Right renal cortex interstitium (tissue), 3 donors: ENCODE data around the gene ADAM10. TPM values are rescaled to one million over a fixed set of nuclear protein-coding genes. Genes with fewer than 3 reads are reported as not detected.

Experiments used
- DNase-seq, 3 donors: peaks; one replicate each; pipeline ENCODE4 v3.0.0-alpha.2; 2013; ENCODE audit warnings: low read depth in 3 of 3, low spot score in 2 of 3
- polyA plus RNA-seq, 3 donors: library from polyadenylated mRNA; unstranded; fragments of 120-200 nt; gene quantifications; one replicate each; pipeline ENCODE4 v1.2.1, GENCODE V29; 2013; ENCODE audit not compliant: insufficient read length in 3 of 3

Gene ADAM10
- polyA plus RNA-seq, 3 donors: 266 to 284 (median 277) TPM

DNA sequence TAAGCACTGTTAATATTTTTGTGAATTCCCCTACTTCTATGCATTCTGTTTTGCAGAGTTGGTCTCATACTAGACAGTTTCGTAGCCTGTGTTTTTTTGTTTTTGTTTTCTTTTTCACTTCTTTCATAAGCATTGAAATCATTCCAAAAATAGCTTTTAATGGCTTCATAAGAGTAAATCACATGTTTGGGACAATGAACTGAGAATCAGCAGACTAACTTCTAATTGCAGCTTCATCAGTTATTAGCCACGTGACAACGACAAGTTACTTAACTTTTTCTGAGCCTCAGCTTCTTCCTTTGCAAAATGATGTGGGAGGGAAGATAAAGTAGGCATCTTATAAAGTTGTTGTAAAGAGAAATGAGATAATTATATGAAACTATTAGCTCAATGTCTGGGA is 193.0 kb downstream of the ADAM10 start:
- DNase-seq: no peak

DNA sequence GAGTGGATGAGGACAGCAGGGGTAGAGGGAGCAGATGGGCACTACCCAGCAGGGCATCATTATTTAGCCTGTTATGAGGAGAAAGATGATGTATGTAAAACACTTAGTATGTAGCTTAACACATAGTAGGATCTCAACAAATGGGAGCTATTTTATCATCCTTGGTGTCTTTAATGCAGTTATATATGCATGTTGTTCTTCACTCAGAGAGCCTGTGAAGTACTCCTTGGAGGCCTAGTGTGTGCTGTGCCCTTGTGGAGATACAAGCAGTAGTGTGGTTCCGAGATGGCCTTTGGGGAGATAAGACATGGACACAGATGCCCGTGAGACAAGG is 193.5 kb downstream of the ADAM10 start:
- no peak for DNase-seq

DNA sequence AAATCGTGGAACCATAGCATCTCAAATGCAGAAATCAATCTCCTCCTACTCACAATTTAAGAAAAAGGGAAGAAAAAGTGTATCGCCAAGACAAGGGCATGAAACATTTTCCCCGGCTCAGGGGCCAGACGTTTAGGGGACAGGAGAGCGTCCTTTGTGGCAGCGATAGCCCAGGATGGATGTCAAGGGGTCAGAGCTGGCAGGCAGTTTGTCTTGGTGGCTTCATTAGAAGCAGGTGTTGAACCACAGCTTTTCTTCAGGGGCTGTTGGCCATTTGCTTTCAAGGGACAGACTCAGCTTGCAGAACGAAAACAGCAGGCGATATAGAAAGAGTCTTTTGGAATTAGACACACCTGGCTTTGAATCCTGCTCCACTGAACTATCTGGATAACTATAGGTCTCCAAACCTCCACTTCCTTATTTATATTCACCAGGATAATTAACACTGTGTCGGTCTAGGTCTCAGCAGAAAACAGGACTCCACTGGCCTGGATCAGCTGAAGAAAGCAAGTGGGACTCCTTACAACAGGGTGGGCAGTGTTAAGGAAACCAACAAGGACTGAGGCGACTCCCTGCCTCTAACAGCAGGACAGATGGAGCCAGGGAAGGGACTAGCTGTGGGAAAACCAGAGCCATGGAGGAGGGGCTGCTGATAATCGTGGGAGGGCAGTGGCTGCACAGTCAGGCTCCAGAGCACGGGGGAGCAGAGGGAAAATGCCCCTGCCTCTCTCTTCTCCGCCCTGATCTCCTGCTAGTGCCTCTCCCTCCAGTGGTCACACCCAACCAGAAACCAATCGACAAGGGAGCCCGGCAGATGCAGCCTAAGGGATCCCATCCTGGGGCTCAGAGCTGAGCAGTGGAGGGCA is 194.1 kb downstream of the ADAM10 start:
- DNase-seq: no peak

DNA sequence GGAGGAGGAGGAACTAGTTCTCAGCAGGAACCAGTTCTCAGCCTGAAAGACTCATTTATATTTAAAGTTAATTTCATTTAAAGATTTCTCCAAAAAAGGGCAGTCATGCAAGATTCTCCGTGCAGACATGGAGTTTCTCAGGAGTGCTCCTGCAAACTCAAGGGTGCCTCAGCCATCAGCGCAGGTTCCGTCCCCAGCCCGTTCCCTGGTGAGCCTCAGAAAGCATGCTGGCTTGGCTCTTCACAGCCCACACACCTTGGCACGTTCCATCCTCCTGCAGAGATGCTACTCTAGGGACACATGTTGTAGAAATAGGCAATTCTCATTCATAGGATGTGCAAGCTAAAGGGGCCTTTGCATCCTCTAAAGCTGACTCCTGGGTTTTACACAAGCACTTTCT is 194.7 kb downstream of the ADAM10 start:
- DNase-seq: no peak

DNA sequence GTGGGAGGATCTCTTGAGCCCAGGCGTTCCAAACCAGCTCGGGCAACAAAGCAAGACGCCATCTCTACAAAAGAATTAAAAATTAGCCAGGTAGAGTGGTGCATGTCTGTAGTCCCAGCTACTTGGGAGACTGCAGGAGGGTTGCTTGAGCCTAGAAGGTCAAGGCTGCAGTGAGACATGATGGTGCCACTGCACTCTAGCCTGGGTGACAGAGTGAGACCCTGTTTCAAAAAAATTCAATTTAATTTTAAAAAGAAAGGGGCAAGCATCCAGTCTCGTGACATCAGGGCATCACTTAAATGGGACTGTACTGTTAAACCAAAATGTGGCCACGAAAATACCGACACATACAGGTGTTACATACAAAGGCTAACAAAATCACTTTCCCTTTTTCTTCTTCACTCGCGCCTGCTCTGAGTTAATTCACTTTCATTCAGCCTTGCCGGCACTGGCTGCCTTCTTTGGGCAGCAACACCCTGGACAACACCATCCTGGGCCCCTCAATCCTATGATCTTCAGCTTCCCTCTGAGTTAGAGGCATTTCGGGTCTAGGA is 196.1 kb downstream of the ADAM10 start:
- no peak for DNase-seq

DNA sequence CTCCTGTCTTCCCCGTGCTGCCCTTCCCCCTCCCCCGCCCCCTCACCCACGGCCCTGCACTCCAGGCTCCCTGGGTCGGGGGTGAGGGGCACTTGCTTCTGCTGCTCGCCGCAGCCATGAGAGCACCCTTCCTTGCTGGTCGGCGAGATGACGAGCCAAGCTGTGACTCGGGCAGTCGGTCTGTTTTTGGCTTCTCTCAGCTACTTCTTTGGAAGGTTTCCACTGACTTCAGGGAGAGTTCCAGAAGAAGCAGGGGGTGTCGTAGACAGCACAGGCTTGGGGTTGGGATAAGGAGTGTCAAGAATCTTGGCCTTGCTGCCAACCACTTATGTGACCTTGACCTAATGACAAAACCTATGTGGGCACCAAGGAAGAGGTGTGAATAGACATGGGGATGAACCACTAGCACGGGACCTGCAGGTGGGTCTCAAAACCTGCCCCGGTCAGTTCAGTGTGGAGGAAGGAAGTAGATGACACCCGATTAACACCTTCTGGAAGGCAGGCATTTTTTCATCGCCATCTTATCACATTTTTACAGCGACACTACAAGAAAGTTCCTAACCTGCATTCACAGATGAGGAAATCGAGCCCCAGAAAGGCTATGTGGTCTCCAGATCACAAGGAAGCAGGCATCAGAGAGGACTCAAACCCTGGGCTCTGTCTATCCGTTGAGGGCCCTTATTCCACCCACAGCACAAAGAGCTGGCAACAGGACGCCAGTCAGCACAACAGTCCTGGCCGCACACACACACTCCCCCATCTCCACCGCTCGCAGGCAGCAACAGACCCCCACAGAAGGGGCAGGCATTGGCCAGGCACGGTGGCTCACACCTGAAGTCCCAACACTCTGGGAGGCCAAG is 196.8 kb downstream of the ADAM10 start:
- DNase-seq: no peak

DNA sequence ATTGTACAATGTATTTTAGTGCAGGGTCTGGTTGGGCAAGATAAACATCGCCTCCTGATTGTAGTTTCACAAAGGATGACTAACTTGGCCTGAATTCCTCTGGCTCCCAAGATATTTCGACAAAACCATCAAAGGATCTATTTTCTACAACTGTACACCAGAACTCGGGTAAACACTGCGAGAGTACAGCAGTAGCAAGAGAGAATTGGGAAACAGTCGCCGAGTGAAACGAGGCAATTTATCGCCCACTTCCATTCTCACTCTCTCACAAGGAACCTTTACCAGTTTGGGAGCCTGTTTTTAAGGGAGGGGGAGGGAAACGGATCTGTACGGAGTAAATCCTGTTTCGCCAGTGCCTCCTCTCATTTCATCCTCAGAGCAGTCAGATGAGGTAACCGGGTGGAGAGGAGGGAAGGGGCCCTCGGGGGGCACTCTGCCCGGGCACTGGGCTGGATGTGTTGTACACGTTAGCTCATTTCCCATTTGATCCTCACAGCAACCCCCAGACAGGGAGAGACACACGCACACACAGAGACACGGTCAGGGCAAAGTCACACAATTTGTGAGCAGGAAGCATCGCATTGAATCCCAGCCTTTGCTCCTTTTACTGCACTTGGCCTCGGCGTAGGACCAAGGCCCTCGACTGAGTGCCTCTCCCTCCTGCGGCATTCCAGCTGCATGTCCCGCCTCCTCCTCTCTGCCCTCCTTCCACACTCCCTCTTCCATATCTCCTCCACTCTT is 197.6 kb downstream of the ADAM10 start:
- DNase-seq: no peak

DNA sequence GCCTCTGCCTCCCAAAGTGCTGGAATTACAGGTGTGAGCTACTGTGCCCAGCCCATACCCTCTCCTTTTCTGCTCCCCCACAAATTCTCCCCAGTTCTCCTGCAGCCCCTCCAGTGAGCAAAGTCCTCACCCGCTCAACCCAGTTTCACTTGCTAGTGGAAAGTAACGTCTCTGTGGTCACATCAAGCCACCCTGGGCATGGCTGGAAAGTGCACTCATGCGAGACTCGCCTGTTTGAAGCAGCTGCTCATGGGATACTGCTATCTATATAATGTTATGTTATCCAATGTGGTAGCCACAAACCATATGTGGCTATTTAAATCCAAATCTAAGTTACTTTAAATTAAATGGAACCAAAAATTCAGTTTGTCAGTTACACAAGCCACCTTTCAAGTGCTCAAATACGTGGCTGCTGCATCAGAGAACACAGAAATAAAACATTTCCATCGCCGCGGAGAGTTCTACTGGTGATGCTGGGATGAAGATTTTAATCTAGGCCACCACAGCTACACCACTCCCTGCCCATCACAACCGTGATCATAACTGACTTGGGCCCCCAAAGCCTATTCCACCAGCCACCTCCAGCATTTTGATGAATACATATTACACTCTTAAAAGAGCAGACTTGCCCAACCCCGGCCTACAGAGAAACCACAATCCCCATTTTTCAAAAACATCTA is 198.3 kb downstream of the ADAM10 start:
- no peak for DNase-seq

DNA sequence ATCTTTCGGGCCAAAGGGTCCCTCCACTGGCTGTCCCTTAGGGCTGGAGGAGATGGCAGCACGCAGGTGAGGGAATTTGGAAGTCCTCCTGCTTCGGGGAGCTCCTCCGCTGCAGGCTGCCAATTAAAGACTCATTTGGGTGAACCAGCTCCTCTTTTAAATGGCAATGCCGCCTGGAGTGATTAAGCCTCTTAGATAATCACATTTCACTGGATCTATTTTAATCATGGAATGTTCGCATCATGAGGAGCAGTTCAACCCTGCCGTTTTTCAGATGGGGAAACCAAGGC is 199.8 kb downstream of the ADAM10 start:
- DNase-seq: no peak

DNA sequence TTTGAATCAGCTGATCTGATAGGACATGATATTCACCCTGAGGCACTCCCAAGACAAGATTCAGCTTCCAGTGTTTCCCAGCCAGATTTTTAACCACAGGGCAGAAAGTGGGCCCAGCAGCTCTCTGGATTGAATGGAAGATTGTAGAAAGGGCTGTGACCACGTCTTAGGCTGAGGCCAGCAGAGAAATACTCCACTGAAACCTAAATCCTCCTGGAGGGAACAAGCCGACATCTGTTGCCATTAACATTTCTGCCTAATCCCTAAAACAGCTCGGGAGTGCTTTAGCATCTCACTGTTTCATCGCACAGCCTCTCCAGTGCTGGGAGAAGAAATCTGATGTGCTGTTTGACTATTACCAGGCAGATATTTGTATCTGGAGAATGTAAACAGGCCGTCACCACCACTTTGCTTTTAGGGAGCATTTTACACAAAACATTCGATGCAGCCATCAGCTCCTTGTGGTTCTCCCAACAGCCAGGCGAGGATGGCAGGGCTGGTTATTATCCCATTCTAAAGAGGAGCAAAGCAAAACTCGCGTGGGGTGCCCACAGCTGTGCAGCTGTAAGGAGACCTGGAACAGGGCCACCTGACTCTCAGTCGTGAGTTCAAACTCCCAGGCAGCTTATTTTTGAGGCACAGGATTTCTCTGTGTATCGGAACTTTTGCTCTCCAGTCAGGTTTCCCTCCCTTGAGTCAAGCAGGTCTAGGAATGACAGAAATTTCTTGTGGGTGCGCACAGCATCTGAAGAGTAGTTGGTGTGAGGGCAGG is 200.3 kb downstream of the ADAM10 start:
- no peak for DNase-seq

DNA sequence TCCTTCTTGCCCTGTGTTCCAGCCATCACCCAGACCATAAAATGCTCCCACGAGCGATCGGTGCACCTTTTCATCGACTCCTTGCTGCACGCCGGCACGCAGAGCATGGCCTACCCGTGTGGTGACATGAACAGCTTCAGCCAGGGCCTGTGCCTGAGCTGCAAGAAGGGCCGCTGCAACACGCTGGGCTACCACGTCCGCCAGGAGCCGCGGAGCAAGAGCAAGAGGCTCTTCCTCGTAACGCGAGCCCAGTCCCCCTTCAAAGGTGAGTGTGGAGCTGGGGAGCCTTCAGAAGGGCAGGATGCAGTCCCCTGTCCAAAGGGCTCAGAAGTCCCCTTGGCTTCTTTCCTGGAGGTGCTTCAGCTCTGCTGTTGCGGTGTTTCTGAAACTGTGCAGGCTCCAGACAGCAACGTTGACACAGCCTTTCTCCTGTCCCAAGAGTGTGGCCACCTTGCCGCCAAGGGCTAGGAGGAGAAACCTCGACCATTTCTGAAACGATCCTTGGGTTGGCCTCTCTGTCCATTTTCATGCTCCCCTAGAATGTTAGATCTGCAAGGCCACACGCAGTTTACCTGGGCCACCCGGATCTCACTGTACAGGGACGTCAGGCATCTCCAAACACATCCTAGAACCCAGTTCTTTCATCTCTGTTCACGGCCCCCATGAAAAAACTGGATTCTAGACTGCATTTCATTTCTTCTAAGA is 201.0 kb downstream of the ADAM10 start:
- no peak for DNase-seq

DNA sequence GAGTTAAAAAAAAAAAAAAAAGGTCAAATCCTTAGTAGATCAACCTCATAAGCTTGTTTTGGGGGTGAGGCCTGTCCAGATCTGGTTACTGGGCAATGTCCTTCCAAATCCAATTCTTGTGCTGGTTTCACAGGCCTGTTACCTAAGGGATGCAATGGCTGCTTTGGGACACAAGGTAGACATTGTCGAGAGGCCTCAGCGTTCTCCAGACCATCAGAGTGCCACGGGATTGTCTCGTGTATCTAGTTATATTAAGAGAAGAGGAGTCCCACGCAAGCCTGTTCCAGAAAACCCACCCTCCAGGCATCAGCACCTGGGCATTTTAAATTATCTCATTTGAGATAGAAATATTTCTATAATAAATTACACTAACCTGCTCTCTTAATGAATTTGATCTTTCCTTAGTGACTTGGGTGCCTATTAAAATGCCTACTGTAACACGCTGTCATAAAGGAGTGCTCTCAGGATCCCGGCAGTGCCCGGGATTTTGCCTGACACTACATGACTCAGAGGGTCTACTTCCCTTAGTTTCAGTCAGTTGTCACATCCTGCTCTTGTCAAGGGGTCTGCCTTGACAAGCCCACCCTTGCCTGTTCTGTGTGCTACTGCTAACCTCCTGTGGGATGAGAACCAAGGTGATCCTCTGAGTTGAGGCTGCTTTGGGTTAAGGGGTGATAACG is 201.7 kb downstream of the ADAM10 start:
- no peak for DNase-seq

DNA sequence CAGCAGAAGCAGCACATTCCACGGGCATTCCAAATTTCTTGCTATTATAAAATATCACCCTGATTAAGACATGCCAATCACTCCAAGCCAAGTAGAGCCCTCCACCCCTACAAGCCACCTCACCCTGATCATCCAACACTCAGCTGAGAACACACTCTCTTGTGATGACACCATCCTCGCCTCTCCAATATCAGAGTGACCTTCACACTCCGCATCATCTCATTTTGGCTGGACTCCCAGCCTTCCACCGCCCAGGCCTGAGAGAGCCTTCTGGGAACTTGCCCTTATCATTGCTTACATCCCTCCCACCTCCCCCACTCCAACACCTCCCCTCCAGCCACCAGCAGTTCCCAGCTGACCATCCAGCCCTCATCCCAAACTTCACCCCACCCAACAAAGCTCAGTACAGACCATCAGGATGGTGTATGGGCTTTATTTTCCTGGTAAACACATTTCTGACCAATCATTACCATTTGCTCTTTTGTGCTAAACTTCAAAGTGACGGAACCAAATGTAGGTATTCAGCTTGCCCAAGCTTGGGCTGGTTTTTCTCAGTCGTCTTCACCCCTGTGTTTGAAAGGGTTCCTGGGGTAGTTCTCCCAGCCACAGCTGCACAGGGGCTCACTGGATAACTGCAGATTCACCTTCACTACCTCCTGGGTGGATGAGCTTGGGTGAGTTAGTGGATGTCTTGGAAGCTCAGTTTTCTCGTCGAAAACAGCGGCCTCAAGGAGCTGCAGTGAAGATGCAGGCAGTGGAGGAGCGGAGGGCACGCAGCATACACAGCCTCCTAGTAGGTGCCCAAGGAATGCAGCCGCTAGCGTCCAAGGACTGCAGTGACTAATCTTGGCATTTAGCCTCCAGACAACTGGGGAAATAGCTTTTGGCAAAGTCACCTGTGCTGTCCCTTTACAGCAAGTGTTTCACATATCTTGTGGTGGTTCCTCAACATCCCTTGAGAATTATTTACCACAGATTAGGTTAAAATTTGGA is 202.6 kb downstream of the ADAM10 start:
- DNase-seq: no peak

DNA sequence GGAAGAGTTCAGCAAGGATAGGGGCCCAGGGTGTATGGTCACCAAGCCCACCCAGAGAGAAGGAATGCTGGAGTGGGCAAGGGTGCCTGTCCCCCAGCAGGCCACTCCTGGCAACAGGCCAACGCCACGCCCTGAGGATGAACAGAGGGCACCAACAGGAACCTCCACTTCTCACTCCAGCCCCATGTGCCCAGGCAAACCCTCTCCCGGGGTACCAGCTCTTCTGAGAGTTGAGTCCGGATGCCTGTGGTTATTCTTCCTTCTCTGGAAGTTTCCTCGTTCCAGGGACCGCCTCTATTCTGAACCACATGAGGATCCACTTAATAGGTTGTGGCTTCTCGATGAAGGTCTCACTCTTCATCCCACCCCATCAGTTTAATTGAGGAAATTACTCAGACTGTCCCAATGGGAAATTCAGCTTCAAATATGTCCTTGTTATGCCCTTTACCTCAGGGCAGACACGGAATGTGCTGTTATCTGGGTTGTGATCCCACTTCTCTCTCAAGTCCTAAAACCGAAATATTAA is 203.4 kb downstream of the ADAM10 start:
- no peak for DNase-seq

DNA sequence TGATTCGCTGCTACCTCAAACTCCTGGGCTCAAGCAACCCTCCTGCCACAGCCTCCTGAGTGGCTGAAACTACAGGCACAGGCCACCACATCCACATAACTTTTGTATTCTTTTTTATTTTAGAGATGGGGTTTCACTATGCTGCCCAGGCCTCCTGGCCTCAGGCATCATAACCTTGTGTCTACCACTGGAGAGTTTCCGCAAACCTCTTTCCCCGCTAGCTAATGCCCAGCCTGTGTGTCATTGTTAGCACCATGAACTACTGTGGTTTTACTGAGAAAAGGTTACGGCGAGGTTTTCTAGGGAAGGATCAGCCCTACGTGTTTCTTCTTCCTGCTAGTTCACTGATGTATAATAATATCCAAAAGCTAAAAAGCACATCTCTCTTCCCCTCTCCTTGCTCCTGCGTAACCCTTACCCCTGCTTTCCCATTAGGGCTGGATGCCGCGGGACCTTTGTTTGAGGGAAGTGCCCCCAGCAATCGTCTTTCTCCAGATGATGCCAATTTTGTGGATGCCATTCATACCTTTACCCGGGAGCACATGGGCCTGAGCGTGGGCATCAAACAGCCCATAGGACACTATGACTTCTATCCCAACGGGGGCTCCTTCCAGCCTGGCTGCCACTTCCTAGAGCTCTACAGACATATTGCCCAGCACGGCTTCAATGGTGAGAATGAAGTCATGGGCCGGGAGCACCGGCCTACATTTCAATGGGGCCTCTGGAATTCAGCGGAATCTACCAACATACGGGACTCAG is 204.0 kb downstream of the ADAM10 start:
- DNase-seq: no peak

DNA sequence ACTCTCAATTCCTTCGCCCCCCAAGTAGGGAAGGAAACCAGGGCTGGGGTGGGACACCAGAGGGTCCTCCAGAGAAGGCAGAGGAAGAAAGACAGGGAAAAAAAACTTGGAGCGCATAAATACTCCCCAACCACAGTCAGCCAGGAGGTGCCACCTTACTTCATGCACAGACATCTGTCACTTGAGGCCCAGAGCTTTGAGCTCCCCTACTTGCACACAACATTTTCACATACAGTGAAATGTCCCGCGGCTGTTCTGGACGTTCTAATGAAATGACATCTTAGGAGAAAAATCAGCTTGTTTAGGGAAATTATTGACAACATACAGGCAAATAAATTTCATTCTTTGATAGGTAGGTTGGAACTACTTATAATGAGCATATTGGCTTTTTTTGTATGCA is 204.8 kb downstream of the ADAM10 start:
- DNase-seq: no peak
